Endothelial cell of umbilical vein (primary cell): ENCODE measurements around the gene NR2C1. TPM values are rescaled to one million over a fixed set of nuclear protein-coding genes. Genes with fewer than 3 reads are reported as not detected.

Experiments
- BruUV-seq: library from RNA; stranded (reverse); fragments of 400-500 nt; replicated peaks from 2 replicates; lab custom pipeline; 2021; lab: Mats Ljungman, UMichigan
- CTCF ChIA-PET: fragments of 300-600, 350-600 bp; sonication (Branson Sonifier 250); formaldehyde crosslinking; loops from one replicate; lab custom pipeline; 2021; ENCODE audit warnings: antibody characterized with exemption, inconsistent platforms; lab: Charles Lee
- POLR2A ChIA-PET: fragments of 300-600, 350-600 bp; sonication (Branson Sonifier 250); formaldehyde crosslinking; loops from one replicate; lab custom pipeline; 2021; ENCODE audit warnings: antibody characterized with exemption, inconsistent platforms; lab: Charles Lee
- DNase-seq: peaks from one replicate; pipeline ENCODE4 v3.0.0-alpha.2; 2011; ENCODE audit warnings: low read depth, low spot score
- FAIRE-seq: peaks from 2 replicates; lab custom pipeline; 2011; peaks lifted over from hg19 to GRCh38; lab: Jason Lieb, UNC
- H2AFZ ChIP-seq: 2 replicates; pipeline ENCODE4 v1.6.0; 2012; ENCODE audit warnings: low read depth, low read length, control low read depth, inconsistent platforms
- H3K27ac ChIP-seq: 2 replicates; pipeline ENCODE4 v1.5.1; 2011; ENCODE audit warnings: low read depth, mild to moderate bottlenecking, control low read depth, low read length, moderate library complexity; ENCODE audit not compliant: insufficient read depth
- H3K27me3 ChIP-seq, 2 experiments: 2 replicates each; pipeline versions ENCODE4 v1.6.0 to v1.6.1; 2011; ENCODE audit warnings: low read length in 2 of 2, mixed read lengths in 1 of 2; ENCODE audit not compliant: control insufficient read depth in 2 of 2, insufficient read depth in 2 of 2
- H3K36me3 ChIP-seq, 2 experiments: 2 replicates in 1 of 2; 3 replicates in 1 of 2; pipeline ENCODE4 v1.5.1; 2011; ENCODE audit warnings: low read length in 2 of 2, mild to moderate bottlenecking in 1 of 2, moderate library complexity in 1 of 2; ENCODE audit not compliant: control insufficient read depth in 2 of 2, insufficient read depth in 2 of 2; ENCODE audit errors: extremely low read depth in 1 of 2
- H3K4me1 ChIP-seq: 3 replicates; pipeline ENCODE4 v1.5.1; 2011; ENCODE audit warnings: mild to moderate bottlenecking, low read length; ENCODE audit not compliant: control insufficient read depth, insufficient read depth; ENCODE audit errors: extremely low read depth
- H3K4me2 ChIP-seq: 2 replicates; pipeline ENCODE4 v1.6.1; 2011; ENCODE audit warnings: low read length, control low read depth, mixed read lengths; ENCODE audit not compliant: insufficient read depth
- H3K4me3 ChIP-seq, 3 experiments: fragments of 200-600 bp in 1 of 3; sonication (generic), shearing (Covaris generic) in 1 of 3; replicated peaks in 1 of 3; 2 replicates each; pipeline ENCODE4 v1.5.1; 2011 to 2016; ENCODE audit warnings: control low read depth in 3 of 3, low read length in 3 of 3, mild to moderate bottlenecking in 2 of 3, inconsistent platforms in 1 of 3, low read depth in 1 of 3, moderate library complexity in 1 of 3; ENCODE audit not compliant: insufficient read depth in 1 of 3
- H3K79me2 ChIP-seq: 2 replicates; pipeline ENCODE4 v1.6.0; 2012; ENCODE audit warnings: low read length, inconsistent platforms; ENCODE audit not compliant: control insufficient read depth, insufficient read depth
- H3K9ac ChIP-seq: replicated peaks from 2 replicates; pipeline ENCODE3; 2011; ENCODE audit warnings: low read length, control low read depth; ENCODE audit not compliant: insufficient read depth; ENCODE audit errors: extremely low read depth
- H3K9me1 ChIP-seq: replicated peaks from 3 replicates; pipeline ENCODE4 v1.6.0; 2011; ENCODE audit warnings: mild to moderate bottlenecking, low read length; ENCODE audit not compliant: control insufficient read depth, insufficient read depth; ENCODE audit errors: extremely low read depth
- H3K9me3 ChIP-seq: replicated peaks from 2 replicates; pipeline ENCODE4 v1.5.1; 2012; ENCODE audit warnings: low read length, inconsistent platforms; ENCODE audit not compliant: control insufficient read depth, insufficient read depth
- H4K20me1 ChIP-seq: replicated peaks from 2 replicates; pipeline ENCODE3; 2011; ENCODE audit warnings: mild to moderate bottlenecking, low read length; ENCODE audit not compliant: control insufficient read depth, insufficient read depth; ENCODE audit errors: extremely low read depth
- EZH2 ChIP-seq: IDR thresholded peaks from 2 replicates; pipeline ENCODE4 v1.6.1; 2012; ENCODE audit warnings: borderline replicate concordance, low read depth, mild to moderate bottlenecking, moderate library complexity, low read length, inconsistent platforms; ENCODE audit not compliant: severe bottlenecking
- FOS ChIP-seq: IDR thresholded peaks from 2 replicates; pipeline ENCODE4 v1.6.1; 2011; ENCODE audit warnings: mild to moderate bottlenecking, low read length, moderate library complexity, borderline replicate concordance; ENCODE audit not compliant: insufficient read depth
- GATA2 ChIP-seq: IDR thresholded peaks from 2 replicates; pipeline ENCODE4 v1.7.0; 2011; ENCODE audit warnings: low read depth, mild to moderate bottlenecking, moderate library complexity, mixed read lengths, low read length; ENCODE audit not compliant: insufficient read length, insufficient read depth
- JUN ChIP-seq: IDR thresholded peaks from 2 replicates; pipeline ENCODE4 v1.6.1; 2011; ENCODE audit warnings: borderline replicate concordance, low read depth; ENCODE audit not compliant: insufficient read length, insufficient read depth
- MAX ChIP-seq: IDR thresholded peaks from 2 replicates; pipeline ENCODE4 v1.6.1; 2011; ENCODE audit not compliant: insufficient read depth, insufficient read length
- MYC ChIP-seq: IDR thresholded peaks from one replicate; pipeline ENCODE4 v1.6.1; 2011; ENCODE audit warnings: mild to moderate bottlenecking, low read depth, low read length
- POLR2A ChIP-seq: IDR thresholded peaks from 2 replicates; pipeline ENCODE4 v1.6.1; 2012; ENCODE audit warnings: low read depth, mild to moderate bottlenecking, control low read depth, low read length
- POLR2AphosphoS5 ChIP-seq: IDR thresholded peaks from 2 replicates; pipeline ENCODE4 v1.6.1; 2012; ENCODE audit warnings: low read depth, mild to moderate bottlenecking, control low read depth, low read length, moderate library complexity; ENCODE audit not compliant: insufficient read depth
- dilution Hi-C: fragments of 300-500 bp; cut with MboI; formaldehyde crosslinking; loops from one replicate; pipeline ENCODE4 v1.15.0; 2019; ENCODE audit warnings: low sequenced_read_pairs; ENCODE audit not compliant: extremely low pct_ligation_motif_present
- intact Hi-C: fragments of 100-400 bp; cut with micrococcal nuclease; formaldehyde crosslinking; loops from one replicate; pipeline ENCODE4 v1.10.0; 2022
- polyA plus RNA-seq, 4 experiments: library from polyadenylated mRNA; depleted of rRNA in 3 of 4; stranded (reverse) in 3 of 4; unstranded in 1 of 4; fragments of >200 nt; gene quantifications; 2 replicates each; pipeline versions ENCODE4 v1.2.1 to v1.2.3, GENCODE V29; 2011 to 2012; ENCODE audit warnings: missing spikeins in 1 of 4
- total RNA-seq: library from RNA; stranded (reverse); gene quantifications from 2 replicates; pipeline ENCODE4 v1.2.3, GENCODE V29; 2021
- TF ChIP-seq, protein P1 (sequence below), 2 donors: IDR thresholded peaks; 1 replicate in 1 of 2; 2 replicates in 1 of 2; pipeline ENCODE4 v1.5.1; 2011; ENCODE audit warnings: low read length in 2 of 2, mild to moderate bottlenecking in 2 of 2, moderate library complexity in 2 of 2, control low read depth in 1 of 2, inconsistent platforms in 1 of 2, low read depth in 1 of 2; ENCODE audit not compliant: insufficient read depth in 1 of 2; ENCODE audit errors: extremely low read depth in 1 of 2

NR2C1 gene
- total and polyA plus RNA-seq, 2 donors (not counting 3 experiments of a cell fraction or from before 2014, with no cell fraction given), result 21.0 to 37.7 TPM

DNA sequence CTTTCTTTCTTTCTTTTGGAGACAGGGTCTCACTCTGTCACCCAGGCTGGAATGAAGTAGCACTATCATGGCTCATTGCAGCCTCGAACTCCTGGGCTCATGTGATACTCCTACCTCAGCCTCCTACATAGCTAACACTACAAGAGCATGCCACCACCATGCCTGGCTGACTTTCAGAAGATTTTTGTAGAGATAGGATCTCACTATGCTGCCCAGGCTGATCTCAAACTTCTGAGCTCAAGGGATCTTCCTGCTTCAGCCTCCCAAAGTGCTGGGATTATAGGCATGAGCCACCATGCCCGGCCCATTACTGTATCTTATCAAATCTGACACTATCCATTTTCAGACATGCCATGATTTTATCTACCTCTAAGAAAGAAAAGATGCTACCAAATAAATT lies 101.5 kb downstream of the NR2C1 start:
- POLR2A ChIA-PET, result no interaction called here

More for the DNA sequence above, 101.5 kb downstream of the NR2C1 start:
- intact Hi-C loops (no loop called here), dilution Hi-C loops (no loop called here)
- Histone ChIP-seq H3K9me3 (no peaks in the 10 kb centered on the region), H3K9me1 (no peaks in the 10 kb centered on the region), H4K20me1 (no peaks in the 10 kb centered on the region), H3K9ac (no peak overlapping the region), H2AFZ (no peak overlapping the region), H3K4me3 (no peak overlapping the region), H3K4me2 (no peak overlapping the region), H3K4me1 (peaks cover 7% of the 10 kb centered on the region), H3K79me2 (no peaks in the 10 kb centered on the region), H3K27ac (no peak overlapping the region), H3K36me3 (peaks cover 0 to 3% of the 10 kb centered on the region in 2 experiments), H3K27me3 (no peaks in the 10 kb centered on the region)
- no TSS peak for BruUV-seq
- DNase-seq (no peak), FAIRE-seq (no peak)
- TF ChIP-seq MAX (no peak), JUN (no peak), FOS (no peak), POLR2AphosphoS5 (no peak), MYC (no peak), GATA2 (no peak), POLR2A (no peak), EZH2 (no peak)
- TF ChIP-seq, protein P1, sequence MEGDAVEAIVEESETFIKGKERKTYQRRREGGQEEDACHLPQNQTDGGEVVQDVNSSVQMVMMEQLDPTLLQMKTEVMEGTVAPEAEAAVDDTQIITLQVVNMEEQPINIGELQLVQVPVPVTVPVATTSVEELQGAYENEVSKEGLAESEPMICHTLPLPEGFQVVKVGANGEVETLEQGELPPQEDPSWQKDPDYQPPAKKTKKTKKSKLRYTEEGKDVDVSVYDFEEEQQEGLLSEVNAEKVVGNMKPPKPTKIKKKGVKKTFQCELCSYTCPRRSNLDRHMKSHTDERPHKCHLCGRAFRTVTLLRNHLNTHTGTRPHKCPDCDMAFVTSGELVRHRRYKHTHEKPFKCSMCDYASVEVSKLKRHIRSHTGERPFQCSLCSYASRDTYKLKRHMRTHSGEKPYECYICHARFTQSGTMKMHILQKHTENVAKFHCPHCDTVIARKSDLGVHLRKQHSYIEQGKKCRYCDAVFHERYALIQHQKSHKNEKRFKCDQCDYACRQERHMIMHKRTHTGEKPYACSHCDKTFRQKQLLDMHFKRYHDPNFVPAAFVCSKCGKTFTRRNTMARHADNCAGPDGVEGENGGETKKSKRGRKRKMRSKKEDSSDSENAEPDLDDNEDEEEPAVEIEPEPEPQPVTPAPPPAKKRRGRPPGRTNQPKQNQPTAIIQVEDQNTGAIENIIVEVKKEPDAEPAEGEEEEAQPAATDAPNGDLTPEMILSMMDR (IDR thresholded peaks at IDR 0.05; ENCODE audit: extremely low read depth in 1 of 2, insufficient read depth in 1 of 2, low read depth in 1 of 2, low read length in 2 of 2), result no peak
- CTCF ChIA-PET, result interaction anchor here (1.7 kb wide), 1 partner anchor 9 kb away, joined by 5 read pairs; no protein-coding TSS in a partner anchor
